ENCODE data around the gene ECHDC3.

Gene ECHDC3

DNA sequence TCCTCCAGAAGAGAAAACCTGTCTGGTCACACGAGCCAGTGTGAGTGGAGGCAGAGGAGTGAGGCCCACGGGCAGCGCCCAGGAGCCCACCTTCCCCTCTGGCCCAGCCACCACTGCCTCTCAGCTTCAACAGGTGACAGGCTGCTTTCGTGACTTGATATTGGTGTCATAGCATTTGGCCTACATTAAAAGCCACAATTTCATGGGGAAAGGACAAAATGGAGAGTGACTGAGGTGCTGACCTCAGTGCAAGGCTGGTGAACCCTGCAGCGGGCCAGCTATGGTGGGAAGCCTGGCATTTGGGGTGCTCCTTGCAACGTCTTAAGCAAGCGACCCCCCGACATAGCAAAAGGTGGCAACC lies 21.3 kb downstream of the ECHDC3 start:
- H3K27me3 Mint-ChIP-seq: peaks cover 31% of the 10 kb centered on the region
- H3K36me3 Mint-ChIP-seq: no peaks in the 10 kb centered on the region
- H3K27ac Mint-ChIP-seq: no peak overlapping the region
- no peaks in the 10 kb centered on the region for H3K4me1 Mint-ChIP-seq
- H3K4me3 Mint-ChIP-seq: no peak overlapping the region
- CTCF ChIA-PET: no interaction called here
- no peaks in the 10 kb centered on the region for H3K9me3 Mint-ChIP-seq
- DNase-seq: no peak

DNA sequence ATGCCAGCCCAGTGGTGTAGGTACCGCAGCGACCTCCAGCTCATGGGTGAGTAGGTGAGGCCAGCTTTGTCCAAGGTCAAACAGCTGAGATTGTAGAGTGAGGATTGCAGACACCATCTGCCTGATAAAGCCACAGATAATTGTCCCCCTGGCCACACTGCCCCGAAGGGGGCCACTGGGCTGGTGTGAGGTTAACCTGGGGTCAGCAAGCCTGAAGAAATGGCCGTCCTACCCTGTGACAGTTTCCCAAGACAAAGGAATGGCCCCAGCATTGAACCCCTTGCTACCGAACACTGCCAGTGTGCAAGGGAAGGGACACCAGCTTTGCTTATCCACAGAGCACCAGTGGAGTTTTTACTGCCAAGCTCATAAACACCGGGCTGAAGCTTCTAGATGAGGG lies 23.0 kb downstream of the ECHDC3 start:
- DNase-seq: no peak
- Mint-ChIP-seq H3K27me3 (peaks cover 32% of the 10 kb centered on the region), H3K4me1 (no peaks in the 10 kb centered on the region), H3K9me3 (no peaks in the 10 kb centered on the region), H3K27ac (no peak overlapping the region), H3K4me3 (no peak overlapping the region), H3K36me3 (no peaks in the 10 kb centered on the region)
- CTCF ChIA-PET: no interaction called here

DNA sequence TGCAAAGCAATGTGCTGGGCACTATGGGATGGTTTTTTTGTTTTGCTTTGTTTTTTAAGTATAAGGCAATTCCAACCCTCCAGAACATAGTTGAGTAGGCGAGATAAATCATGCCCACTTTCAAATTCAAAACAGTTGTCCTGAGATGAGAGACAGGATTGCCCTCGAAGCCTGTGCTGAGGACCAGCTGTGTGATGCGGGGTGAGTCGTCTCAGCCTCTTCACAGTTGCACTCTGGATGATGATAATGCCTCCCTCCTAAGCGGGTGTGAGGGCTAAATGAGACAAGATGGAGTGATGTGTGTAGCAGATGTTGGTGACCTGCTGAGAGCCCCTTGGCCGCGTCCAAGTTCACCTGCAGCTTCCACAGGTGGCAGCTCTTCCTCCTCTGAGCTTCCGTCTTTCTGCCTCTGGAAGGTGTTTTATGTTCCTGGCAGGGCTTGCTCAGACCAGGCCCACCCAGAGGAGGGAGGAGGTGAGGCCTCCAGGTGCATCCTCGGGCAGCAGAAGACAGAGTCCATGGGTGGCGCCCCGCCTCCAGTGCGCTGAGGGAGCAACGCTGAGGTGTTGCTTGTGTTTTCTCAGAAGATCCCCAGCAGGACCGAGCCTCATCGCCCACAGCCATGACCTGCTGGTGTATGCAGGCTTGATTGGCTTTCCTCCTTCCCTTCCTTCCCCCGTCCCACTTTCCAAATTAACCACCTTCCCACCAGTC lies 30.6 kb downstream of the ECHDC3 start:
- CTCF ChIA-PET: interaction anchor here (2.6 kb wide), 1 partner anchor 10 kb away, joined by 9 read pairs; no protein-coding TSS in a partner anchor
- no peak overlapping the region for H3K27ac Mint-ChIP-seq
- DNase-seq: no peak
- H3K27me3 Mint-ChIP-seq: peaks cover 44% of the 10 kb centered on the region
- H3K4me1 Mint-ChIP-seq: no peaks in the 10 kb centered on the region
- no peaks in the 10 kb centered on the region for H3K9me3 Mint-ChIP-seq
- no peaks in the 10 kb centered on the region for H3K36me3 Mint-ChIP-seq
- H3K4me3 Mint-ChIP-seq: no peak overlapping the region

DNA sequence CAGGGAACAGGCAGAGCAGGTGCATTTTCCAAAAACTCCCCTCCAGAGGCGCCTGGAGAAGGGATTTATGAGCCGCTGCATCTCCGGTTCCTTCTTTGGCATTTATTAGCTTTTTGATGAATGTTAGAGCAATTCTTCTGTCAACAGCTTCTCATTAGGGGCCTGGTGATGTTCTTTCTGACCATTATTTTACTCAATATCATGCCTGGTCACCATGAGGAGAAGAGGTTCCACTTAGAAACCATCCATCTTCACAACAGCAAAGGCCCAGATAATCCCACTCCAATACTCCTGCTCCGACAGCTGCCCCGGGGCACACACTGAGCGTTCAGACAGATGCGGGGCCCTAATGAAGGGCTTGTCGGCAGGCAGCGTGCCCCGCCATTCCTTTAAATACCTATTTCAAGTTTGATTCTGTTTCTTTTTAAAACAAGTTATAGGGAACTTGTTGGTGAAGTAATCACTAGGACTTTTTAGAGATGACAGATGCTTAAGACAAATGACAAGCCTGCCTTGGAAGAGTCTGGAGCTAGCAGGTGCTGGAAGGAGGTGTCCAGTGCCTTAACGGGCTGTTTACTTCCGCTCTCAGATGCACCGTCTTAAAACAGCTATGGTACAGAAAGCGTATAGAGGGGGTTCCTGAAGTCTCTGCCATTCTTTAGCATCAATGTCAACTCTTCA lies 31.7 kb downstream of the ECHDC3 start:
- Mint-ChIP-seq H3K27ac (no peak overlapping the region), H3K4me1 (no peaks in the 10 kb centered on the region), H3K36me3 (no peaks in the 10 kb centered on the region), H3K27me3 (peaks cover 43% of the 10 kb centered on the region), H3K9me3 (no peaks in the 10 kb centered on the region), H3K4me3 (no peak overlapping the region)
- DNase-seq: no peak
- CTCF ChIA-PET: interaction anchor here (0.7 to 2.6 kb wide), 3 partner anchors 9 to 259 kb away, joined by 3 to 9 read pairs (median 3); no protein-coding TSS in a partner anchor

DNA sequence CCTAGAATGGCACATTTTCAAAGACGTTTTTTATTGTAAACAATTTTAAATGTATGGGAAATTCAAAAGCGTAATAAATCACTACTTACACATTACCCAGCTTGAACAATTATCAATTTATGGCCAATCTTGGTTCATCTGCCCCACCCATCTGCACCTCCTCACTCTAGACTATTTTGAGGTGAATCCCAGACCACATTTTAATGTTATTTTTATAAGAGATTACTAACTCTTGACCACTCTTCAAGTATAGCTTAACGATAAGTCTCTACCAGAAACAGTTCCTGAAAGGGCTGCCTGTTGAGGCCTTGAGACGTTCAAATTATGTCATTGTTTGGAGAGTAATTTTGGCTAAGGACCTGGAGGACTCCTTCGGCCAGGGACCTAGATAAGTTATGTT lies 33.2 kb downstream of the ECHDC3 start:
- Mint-ChIP-seq H3K36me3 (no peaks in the 10 kb centered on the region), H3K9me3 (no peaks in the 10 kb centered on the region), H3K27me3 (peaks cover 44% of the 10 kb centered on the region), H3K27ac (no peak overlapping the region), H3K4me3 (no peak overlapping the region), H3K4me1 (no peaks in the 10 kb centered on the region)
- no peak for DNase-seq
- CTCF ChIA-PET: no interaction called here

DNA sequence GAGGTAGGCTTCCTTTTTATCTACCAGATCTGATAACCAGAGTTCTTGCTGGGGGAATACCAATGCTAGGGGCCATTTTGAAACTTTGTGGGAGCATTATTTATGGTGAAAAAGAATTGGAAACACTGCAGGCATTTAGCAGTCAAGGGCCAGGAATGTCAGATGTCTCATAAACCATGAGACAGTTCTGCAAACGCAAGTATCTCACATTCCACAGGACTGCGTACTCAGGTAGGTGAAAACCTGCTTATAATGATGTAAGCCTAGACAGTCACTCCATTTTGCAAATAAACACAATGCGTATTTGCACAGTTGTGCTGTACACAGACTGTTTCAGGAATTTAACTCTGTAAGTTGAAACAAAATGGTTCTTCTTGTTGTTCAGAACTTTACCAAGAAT lies 33.9 kb downstream of the ECHDC3 start:
- H3K4me3 Mint-ChIP-seq: no peak overlapping the region
- H3K27me3 Mint-ChIP-seq: peaks cover 37% of the 10 kb centered on the region
- no peaks in the 10 kb centered on the region for H3K36me3 Mint-ChIP-seq
- no peaks in the 10 kb centered on the region for H3K4me1 Mint-ChIP-seq
- no peaks in the 10 kb centered on the region for H3K9me3 Mint-ChIP-seq
- CTCF ChIA-PET: interaction anchor here (0.7 to 1.0 kb wide), 2 partner anchors 66 to 210 kb away, joined by 3 read pairs; no protein-coding TSS in a partner anchor
- no peak for DNase-seq
- no peak overlapping the region for H3K27ac Mint-ChIP-seq

DNA sequence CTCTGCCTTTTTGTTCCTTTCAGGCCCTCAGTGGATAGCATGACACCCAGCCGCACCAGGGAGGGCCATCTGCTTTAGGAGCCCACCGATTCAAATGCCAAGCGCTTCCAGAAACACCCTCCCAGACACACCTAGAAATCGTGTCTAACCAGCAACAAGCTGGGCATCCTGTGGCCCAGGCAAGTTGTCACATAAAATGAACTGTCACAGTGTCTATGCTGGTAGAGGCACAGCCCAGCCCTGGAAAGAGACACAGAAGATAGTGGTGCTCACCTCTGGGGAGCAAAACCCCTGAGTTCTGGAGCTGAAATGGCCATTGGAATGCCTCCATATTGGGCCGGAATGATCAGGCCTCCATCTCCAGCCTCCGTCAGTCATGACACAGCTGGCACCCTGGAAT lies 38.9 kb downstream of the ECHDC3 start:
- Mint-ChIP-seq H3K4me1 (peaks cover 4% of the 10 kb centered on the region), H3K36me3 (no peaks in the 10 kb centered on the region), H3K27ac (no peak overlapping the region), H3K9me3 (no peaks in the 10 kb centered on the region), H3K4me3 (no peak overlapping the region), H3K27me3 (peaks cover 22% of the 10 kb centered on the region)
- CTCF ChIA-PET: interaction anchor here (0.7 to 2.3 kb wide), 6 partner anchors 10 to 266 kb away, joined by 3 to 15 read pairs (median 4); no protein-coding TSS in a partner anchor
- DNase-seq: no peak

DNA sequence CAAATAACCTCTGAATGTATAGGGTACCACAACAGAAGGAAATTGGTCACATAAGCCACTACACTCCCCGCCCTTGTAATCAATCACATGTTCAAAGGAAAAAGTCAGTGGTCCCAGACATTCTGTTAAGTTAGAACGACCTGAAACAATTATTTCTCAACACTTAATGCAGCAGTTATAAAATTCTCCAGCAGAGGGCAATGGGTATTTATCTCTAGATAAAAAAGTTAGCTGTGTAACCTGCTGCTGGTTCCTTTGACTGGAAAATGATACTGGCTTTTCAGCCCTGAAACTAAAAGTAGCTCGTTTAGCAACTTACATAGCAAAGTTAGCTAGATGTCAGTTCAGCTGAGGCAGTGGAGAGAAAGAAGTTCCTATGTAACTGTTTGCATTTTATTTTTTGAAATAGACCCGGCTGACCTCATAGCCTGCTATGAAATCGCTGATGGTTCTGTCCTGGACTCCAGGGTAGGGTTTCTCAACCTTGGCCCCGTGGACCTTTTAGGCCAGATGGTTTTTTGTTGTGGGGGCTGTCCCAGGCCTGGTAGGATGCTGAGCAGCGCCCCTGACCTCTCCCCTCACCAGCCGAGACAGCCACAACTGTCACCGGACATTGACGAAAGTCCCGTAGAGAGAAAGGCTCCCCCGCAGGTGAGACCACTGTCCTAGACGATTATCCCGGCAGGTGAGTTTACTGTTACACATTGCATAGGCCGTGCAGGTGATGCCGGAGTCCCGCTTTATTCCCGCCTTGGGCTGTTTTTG lies 40.8 kb downstream of the ECHDC3 start:
- DNase-seq: no peak
- Mint-ChIP-seq H3K9me3 (no peaks in the 10 kb centered on the region), H3K27me3 (peaks cover 31% of the 10 kb centered on the region), H3K4me3 (no peak overlapping the region), H3K4me1 (peaks cover 4% of the 10 kb centered on the region), H3K27ac (no peak overlapping the region), H3K36me3 (no peaks in the 10 kb centered on the region)
- CTCF ChIA-PET: interaction anchor here (0.7 to 2.6 kb wide), 20 partner anchors 8 to 1290 kb away, joined by 3 to 27 read pairs (median 4); no protein-coding TSS in a partner anchor

DNA sequence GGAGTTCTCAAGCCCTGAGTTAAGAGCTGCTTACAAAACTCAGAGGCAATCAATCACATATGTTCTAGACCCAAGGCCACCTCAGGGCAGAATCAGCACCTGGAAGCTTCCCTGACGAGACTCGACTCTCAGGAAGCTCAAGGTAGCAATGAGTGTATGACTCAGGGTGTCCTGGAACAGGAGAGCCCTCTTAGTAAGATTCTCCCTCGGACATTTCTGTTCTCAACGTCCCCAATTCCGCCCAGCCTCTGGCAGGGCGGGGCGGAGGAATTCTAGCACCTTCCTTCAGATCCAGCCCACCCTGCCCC lies 41.3 kb downstream of the ECHDC3 start:
- H3K36me3 Mint-ChIP-seq: no peaks in the 10 kb centered on the region
- no peak for DNase-seq
- no peak overlapping the region for H3K27ac Mint-ChIP-seq
- no peak overlapping the region for H3K4me3 Mint-ChIP-seq
- H3K27me3 Mint-ChIP-seq: peaks cover 32% of the 10 kb centered on the region
- H3K4me1 Mint-ChIP-seq: peaks cover 4% of the 10 kb centered on the region
- no peaks in the 10 kb centered on the region for H3K9me3 Mint-ChIP-seq
- CTCF ChIA-PET: interaction anchor here (0.7 to 2.6 kb wide), 16 partner anchors 8 to 1290 kb away, joined by 3 to 27 read pairs (median 4); no protein-coding TSS in a partner anchor

DNA sequence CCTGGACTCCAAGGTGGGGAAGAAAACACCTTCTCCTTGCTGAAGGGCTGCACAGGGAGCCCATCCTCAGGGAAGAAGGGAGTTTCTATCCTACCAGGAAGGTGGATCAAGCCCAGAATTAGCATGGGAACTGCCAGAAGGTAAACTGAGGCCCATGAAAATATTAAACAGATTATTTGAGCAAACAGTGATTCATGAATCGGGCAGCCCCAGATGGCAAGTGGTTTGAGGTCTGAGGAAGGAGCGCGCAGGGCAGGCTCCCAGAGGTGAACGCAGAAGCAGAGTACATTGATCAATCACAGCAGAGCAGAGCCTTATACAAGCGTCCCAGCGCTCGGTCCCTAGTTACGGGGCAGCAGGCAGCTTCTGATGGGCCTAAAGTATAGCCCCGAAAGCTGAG lies 45.2 kb downstream of the ECHDC3 start:
- CTCF ChIA-PET: no interaction called here
- H3K36me3 Mint-ChIP-seq: no peaks in the 10 kb centered on the region
- H3K27ac Mint-ChIP-seq: no peak overlapping the region
- no peak for DNase-seq
- peaks cover 4% of the 10 kb centered on the region for H3K4me1 Mint-ChIP-seq
- H3K4me3 Mint-ChIP-seq: no peak overlapping the region
- no peaks in the 10 kb centered on the region for H3K9me3 Mint-ChIP-seq
- peaks cover 38% of the 10 kb centered on the region for H3K27me3 Mint-ChIP-seq

DNA sequence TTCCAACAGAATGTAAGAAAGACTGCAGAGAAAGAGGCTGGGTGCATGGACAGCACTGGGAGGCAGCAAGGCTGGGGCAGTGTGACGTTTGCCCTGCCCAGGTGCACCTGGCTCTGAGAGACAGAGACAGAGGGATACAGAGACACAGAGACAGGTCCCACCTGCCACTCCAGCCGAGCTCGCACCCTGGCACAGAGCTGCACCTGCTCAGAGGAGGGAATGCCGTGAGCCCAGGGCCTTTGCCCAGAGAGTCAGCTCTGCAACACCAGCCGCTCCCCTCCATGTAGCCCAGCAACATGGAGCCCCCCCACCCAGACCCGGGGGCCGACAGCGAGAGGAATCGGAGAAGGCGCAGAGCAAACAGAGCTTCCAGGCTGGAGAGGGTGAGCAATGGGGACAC lies 45.7 kb downstream of the ECHDC3 start:
- H3K27me3 Mint-ChIP-seq: peaks cover 38% of the 10 kb centered on the region
- CTCF ChIA-PET: no interaction called here
- H3K4me3 Mint-ChIP-seq: no peak overlapping the region

DNA sequence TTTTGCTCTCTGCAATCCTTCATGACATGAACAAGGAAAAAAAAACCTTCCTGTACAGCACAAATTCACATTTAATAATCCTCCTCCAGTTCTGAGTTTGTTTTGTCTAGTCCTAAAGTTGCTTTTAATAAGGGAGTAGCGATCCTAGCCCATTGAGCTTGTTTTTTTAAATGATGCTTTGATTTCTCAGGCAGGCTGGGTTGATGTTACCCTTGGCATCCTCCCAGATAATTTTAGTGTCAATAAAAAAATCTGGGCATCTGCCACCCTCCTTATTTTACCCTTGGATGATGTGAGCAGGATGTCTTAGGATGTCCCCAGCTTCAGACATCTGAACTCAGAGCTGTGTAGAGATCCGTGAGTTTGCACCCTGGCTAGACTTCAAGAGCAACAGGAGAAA lies 47.1 kb downstream of the ECHDC3 start:
- CTCF ChIA-PET: interaction anchor here (0.9 kb wide), 1 partner anchor 198 kb away, joined by 3 read pairs; no protein-coding TSS in a partner anchor
- Mint-ChIP-seq H3K4me1 (no peaks in the 10 kb centered on the region), H3K9me3 (no peaks in the 10 kb centered on the region), H3K27ac (no peak overlapping the region), H3K36me3 (no peaks in the 10 kb centered on the region), H3K4me3 (no peak overlapping the region), H3K27me3 (peaks cover 37% of the 10 kb centered on the region)
- no peak for DNase-seq

More for the DNA sequence above, 45.7 kb downstream of the ECHDC3 start:
- DNase-seq: no peak
- Mint-ChIP-seq H3K4me1 (peaks cover 1% of the 10 kb centered on the region), H3K36me3 (no peaks in the 10 kb centered on the region), H3K27ac (no peak overlapping the region), H3K9me3 (no peaks in the 10 kb centered on the region)

DNA sequence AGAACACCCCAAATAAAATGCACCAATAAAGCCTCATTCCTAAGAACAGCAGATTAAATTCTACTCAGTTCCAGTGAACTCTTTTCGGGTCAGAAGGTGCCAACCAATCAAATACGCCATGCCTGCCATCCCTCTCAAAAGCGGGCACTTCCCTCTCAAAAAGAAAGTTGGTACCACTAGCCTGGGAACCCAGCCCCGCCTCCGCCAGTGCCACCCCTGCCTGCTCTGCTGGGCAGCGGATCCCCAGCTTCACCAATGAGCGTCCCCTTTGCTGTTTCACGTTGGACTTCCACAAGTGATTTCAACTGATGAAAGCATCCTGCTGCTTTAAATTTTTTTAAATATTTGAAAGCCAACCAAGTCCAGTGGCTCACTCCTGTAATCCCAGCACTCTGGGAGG lies 47.8 kb downstream of the ECHDC3 start:
- Mint-ChIP-seq H3K27me3 (peaks cover 37% of the 10 kb centered on the region), H3K4me1 (no peaks in the 10 kb centered on the region), H3K9me3 (no peaks in the 10 kb centered on the region), H3K36me3 (no peaks in the 10 kb centered on the region), H3K4me3 (no peak overlapping the region), H3K27ac (no peak overlapping the region)
- CTCF ChIA-PET: interaction anchor here (0.9 to 2.5 kb wide), 3 partner anchors 8 to 197 kb away, joined by 3 to 12 read pairs (median 4); no protein-coding TSS in a partner anchor
- no peak for DNase-seq

DNA sequence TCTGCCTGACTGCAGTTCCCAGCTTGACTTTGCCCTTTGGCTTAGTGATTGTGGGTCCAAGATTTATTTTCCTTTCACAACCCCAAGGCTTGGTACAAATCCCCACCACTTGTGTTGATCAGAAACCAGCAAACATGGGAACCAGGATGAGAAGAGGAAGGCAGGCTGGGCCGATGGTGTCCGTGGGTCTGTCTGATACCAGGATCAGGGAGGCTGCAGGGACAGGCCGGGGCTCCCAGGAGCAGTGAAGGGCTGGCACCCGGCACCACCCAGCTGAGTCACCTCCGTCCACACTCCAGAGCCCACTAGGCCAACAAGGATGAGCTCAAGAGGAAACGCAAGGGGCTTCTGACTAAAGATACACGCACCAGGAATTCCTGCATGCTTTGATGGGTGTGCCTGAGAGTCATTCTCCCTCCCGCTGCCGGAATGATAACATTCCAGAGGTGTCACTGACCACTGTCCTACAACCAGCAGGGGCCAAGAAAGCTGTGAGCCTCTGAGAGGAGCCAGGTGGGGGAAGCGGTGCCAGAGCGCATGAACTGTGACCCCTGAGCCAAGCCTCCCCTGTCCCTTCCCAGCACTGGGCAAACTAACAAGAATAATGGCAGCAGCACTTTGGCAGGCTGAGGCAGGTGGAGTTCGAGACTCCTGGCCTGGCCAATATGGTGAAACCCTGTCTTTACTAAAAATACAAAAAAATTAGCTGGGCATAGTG lies 51.7 kb downstream of the ECHDC3 start:
- H3K9me3 Mint-ChIP-seq: no peaks in the 10 kb centered on the region
- CTCF ChIA-PET: interaction anchor here (0.9 to 1.2 kb wide), 2 partner anchors 25 to 193 kb away, joined by 4 read pairs; no protein-coding TSS in a partner anchor
- no peaks in the 10 kb centered on the region for H3K4me1 Mint-ChIP-seq
- no peak for DNase-seq
- no peak overlapping the region for H3K27ac Mint-ChIP-seq
- no peak overlapping the region for H3K4me3 Mint-ChIP-seq
- H3K27me3 Mint-ChIP-seq: peaks cover 26% of the 10 kb centered on the region
- no peaks in the 10 kb centered on the region for H3K36me3 Mint-ChIP-seq
